NAMALWA (cell line): ENCODE measurements around the gene MFAP1.

Experiments
- DNase-seq: peaks from one replicate; pipeline ENCODE4 v3.0.0-alpha.2; 2015; ENCODE audit warnings: low spot score

MFAP1 gene

GRCh38 chr15:43776101-43776717 lies 48.3 kb downstream of the MFAP1 start:
- peak; percentile 96 for DNase-seq

DNA sequence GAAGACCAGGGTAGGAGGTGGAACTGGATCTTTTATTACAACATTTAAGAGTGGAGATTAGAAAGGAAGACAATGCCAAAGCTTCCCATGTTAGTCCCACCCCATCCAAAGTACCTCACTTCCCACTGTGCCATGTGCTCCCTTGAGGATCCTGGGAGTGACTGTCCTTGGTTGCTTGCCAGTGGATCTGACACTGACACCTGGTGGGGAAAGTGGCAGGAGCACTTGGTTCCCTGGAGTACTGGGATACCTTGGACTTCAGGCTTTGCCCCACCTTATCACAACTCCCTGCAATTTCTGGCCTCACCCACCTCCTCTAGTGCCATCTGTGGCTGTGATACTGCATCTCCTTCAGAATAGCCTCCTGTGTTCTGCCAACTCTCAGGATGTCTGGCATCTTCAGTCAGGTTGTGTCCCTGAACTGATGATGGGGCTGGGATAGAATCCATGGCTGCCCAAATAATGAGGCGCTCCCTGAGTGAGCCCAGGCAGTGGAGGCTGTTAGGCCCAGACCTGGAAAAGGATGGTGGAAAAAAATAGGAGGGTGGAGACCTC lies 49.0 kb downstream of the MFAP1 start:
- peak; percentile 48 for DNase-seq

DNA sequence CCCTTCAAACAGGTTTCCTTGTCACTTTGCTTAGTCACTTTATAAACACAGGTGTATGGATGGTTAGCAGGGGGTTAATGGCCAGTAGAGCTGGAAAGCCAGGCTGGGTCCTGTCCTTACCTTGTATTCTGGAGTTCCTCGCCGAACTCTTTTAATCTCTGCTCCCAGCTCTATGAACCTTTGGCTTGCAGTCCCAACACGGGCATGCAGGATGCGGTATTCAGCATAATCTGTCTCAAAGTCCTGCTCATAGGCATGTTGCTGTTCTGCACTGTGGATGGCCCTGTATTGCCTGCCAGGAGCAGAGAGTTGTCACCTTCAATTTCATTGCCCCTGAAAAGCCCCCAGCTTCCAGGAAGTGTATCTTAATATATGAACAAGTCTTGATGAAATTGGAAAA lies 50.4 kb downstream of the MFAP1 start:
- DNase-seq = no peak

DNA sequence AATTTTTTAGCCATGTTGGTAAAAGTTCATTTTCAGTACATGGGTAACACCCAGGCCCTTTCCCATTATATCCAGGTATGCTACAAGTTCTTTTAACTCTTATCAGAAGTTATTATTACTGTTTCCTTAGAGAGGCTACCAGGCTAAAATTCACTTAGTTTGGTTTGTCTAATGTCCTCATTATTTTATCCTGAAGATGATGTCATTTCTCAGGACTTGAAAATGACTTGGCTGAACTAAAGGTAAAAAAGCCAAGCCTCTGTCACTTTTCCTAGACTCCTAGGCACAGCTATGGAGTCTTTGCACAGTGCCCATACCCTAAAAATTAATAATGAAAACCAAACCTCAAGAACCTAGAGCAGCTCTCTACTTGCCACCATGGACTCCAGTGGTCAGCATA lies 51.9 kb downstream of the MFAP1 start:
- no peak for DNase-seq

DNA sequence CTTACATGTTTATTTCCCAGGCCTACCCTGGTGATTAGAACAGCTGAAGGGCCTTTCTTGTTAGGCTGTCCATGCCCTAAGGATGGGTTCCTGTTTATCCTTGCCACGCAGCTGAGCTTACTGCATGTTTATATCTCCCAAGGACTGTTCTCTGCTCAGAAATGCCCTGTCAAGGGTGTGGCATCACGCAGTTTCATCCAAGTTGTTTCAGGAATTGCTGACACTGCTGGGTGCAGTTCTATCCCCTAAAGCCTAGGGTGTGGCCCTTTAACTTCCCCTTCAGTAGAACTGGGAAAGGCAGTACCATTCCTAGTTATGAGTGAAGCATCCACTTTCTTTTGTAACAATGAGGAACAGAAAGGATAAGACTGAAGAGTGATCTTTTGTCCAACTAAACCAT lies 52.7 kb downstream of the MFAP1 start:
- DNase-seq = no peak

DNA sequence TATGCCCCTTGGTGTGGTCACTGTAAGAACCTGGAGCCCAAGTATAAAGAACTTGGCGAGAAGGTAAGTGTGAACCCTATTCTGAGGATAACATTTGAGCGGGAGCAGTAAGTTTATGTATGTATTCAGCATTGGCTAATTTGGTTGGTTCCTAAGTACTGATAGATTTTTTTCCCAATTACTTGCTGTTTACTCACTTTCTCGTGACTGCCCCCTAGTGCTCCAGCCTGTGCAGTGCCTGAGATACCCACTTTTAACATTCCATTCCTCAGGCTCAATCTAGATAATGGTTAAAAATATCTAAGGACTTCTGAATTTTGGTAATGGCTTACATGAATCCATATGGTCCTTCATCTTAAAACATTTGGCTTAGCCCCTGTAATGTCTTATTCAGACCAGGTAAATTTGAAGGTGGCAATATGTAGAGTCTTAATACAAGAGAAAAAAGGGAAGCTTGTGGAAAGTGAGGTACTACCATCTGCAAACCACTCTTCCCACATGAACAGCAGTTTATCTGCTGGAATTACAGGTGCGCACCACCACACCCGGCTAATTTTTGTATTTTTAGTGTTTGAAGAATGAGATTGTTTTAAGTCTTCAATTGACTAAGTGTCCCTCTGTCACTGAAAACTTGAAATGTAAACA lies 54.8 kb downstream of the MFAP1 start:
- DNase-seq = peak; percentile 82

DNA sequence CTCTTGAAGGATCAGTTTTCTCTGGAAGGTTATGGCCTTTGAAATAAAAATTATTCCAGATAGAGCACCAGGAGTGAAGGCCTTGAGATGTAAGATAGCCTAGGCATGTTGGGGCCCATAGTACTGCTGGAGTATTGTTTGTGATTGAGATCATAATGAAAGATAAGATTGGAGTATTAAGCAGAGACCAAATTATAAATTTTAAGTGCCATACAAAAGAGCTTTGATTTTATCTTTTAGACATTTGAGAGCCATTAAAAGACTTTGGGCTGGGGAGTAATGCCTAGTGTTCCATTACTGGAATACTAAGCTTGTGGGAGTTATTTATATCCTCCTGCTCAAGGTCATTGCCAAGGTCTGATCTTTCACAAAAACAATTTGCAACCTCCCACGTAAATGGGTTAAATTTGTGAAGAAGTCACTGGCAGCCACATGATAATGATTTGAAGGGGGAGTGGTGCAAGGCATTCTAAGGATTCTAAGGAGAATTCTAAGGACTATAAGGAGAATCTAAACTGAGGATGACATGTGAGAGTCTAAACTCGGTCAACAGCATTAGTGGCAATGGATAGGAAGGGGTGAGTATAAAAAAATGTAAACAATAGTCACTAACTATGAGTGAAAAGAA lies 60.6 kb downstream of the MFAP1 start:
- DNase-seq = no peak

GRCh38 chr15:43762824-43763223 lies 61.7 kb downstream of the MFAP1 start:
- no peak for DNase-seq
